ENCODE results near the gene PCID2.
A peak's percentile ranks its signal among the peaks of the same experiment; 100 is the strongest.

Gene PCID2

DNA sequence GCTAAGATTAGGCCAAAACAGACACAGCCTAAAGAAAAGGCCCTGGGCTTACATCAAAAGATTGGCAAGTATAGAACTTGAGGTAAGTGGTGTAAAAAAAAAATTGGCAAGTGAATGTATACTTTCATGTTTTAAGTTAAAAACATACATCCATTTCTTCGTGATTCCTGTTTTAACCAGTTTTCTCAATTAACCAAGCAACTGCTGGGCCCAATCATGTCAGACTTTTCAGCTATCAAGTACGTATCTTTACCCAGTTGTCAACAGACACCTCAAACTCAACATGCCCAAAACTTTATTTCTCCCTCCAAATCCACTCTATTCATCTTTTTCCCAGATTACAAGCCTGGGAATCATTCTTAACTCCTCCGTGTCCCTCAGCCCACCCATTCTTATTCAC lies 1.0 kb downstream of the PCID2 start:
- TF ChIP-seq CTCF (conservative IDR thresholded peaks at IDR 0.05): no peak
- TF ChIP-seq ZFX (IDR thresholded peaks at IDR 0.05): no peak
- H3K27ac ChIP-seq: peak overlapping the region; percentile 99

DNA sequence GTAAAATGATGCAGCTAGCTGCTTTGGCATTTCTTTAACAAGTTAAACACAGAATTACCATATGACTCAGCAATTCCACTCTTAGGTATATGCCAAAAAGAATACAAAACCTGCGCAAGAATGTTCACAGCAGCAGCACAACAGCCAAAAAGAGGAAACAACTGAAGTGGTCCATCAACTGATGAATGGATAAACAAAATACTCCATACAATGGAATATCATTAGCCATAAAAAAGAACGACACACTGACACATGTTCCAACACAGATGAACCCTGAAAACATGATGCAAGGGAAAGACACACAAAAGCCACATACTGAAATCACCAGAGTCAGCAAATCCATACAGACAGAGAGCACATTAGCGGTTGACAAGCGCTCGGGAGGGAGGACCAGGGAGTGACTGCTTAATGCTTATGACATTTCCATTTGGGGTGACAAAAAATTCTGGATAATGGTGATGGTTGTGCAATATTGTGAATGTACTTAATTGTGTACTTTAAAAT lies 3.0 kb downstream of the PCID2 start:
- no peak overlapping the region for H3K27ac ChIP-seq
- TF ChIP-seq CTCF (conservative IDR thresholded peaks at IDR 0.05) (no peak), ZFX (IDR thresholded peaks at IDR 0.05) (no peak)

GRCh38 chr13:113204378-113204734 lies 4.1 kb downstream of the PCID2 start:
- no peak overlapping the region; the same call in 1 of the 2 replicates for H3K27ac ChIP-seq
- TF ChIP-seq ZFX (IDR thresholded peaks at IDR 0.05): no peak
- TF ChIP-seq CTCF (conservative IDR thresholded peaks at IDR 0.05): no peak

DNA sequence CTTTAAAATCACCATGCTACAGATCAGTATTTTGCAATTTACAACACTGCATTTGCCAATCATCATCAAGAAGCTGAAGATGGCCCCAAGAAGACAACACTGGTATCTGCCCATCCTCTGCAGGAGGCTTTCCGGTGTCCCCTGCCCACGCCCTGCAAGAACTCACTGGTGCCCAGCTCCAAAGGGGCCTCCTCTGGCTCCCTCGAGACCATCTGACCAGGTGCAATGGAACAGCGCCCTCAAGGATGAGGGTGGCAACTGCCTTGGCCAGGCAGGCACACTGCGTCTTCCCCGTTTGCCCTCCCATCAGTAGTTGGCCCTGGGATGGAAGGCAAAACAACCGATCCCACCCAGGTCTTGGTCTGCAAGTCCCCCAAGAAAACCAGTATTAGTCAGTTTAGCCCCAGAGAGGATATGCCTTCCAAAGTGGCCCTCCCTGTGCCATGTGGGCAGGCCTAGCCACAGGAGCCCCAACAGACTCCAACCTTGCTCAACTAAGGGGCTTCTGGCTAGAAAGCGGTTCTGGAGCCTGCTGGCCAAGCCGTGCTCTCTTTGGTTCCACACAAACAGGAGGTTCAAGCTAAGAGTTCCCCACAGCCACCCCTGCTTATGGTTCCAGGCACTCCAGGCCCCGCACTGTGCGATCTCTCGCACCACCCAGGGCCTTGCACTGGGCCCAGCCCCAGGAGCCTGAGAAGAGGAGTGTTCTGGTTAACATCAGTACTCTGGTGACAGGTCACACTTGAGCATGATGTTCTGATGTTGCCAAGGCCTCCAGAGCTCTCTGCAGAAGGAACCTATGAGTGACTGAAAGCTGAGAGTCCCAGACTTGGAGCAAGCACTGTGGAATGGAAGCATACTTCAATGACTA lies 4.7 kb downstream of the PCID2 start:
- H3K27ac ChIP-seq: no peak overlapping the region
- TF ChIP-seq CTCF (conservative IDR thresholded peaks at IDR 0.05) (no peak), ZFX (IDR thresholded peaks at IDR 0.05) (no peak)

GRCh38 chr13:113202912-113203311 lies 5.6 kb downstream of the PCID2 start:
- H3K27ac ChIP-seq: no peak overlapping the region
- TF ChIP-seq ZFX (IDR thresholded peaks at IDR 0.05): no peak
- TF ChIP-seq CTCF (conservative IDR thresholded peaks at IDR 0.05): no peak

DNA sequence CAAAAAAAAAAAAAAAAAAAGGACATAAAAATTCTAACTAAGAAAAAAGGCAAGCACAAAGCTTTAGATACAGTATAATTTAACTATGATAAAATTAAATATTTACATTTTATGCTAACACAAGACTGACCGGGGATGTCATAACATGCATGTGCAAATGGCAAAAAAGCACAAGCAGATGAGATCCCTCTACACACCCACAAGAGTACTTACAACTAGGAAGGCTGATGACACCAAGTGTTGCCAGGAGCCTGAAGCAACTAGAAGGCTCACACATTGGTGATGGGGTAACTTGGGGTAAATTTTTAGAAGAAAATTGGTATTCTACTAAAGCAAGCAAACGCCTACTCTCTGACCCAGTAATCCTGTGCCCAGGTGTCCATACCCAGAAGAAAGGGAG lies 6.7 kb downstream of the PCID2 start:
- no peak overlapping the region for H3K27ac ChIP-seq
- TF ChIP-seq ZFX (IDR thresholded peaks at IDR 0.05) (no peak), CTCF (conservative IDR thresholded peaks at IDR 0.05) (no peak)

DNA sequence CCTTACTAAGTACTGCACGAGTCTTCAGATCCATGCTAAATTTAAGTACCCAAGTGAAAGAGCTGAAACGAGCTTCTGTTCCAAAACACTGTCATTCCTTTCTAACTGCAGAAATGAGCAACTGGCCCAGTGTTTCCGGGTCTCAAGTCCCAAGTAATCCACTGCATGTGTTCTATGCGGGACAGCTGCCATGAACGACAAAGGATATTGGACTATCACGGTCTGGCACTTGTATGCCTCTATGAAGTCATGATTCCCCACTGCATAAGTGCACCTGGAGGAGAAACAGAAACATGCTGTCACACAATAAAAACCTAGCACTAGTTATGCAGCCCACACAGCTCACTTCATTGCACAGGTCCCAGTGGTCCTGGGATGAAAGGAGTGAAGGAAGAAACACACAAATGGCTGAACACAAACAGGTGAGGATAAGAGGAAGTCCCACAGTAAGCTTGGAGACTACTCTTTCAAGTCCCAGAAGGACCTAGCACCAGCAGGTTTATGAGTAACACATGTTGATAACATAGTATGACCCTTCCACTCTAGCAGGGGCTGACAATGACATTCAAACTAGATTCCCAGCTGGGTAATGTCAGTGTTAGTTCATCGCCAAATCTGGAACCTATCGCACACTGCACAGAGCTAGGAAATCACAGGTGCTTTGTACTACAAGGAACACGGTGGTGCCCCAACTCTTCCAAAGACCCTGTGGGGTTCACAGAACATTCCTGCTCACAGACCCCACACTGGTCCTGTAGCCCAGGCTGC lies 11.3 kb downstream of the PCID2 start:
- H3K27ac ChIP-seq: peak overlapping the region; percentile 91
- TF ChIP-seq ZFX (IDR thresholded peaks at IDR 0.05): no peak
